Measurements from ENCODE around the gene APOE. TPM values are rescaled to one million over a fixed set of nuclear protein-coding genes. Genes with fewer than 3 reads are reported as not detected.

APOE gene
- total RNA-seq, 1 donor from 2014 or later = 89.0 TPM

DNA sequence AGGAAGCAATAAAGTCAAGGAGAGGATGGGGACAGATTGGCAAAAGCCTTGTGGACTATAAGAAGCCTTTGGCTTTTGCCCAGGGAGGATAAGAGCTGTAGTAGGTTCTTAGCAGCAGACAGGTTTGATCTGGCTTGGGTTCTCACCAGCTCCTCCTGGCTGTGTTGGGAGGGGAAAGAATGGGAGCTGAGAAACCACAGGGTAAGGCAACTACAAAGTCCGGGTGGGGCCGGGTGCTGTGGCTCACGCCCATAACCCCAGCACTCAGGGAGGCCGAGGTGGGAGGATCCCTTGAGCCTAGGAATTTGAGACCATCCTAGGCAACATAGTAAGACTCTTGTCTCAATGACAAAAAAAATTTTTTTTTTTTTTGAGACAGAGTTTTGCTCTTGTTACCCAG, 38.9 kb upstream of the APOE start:
- TF ChIP-seq, protein P1, sequence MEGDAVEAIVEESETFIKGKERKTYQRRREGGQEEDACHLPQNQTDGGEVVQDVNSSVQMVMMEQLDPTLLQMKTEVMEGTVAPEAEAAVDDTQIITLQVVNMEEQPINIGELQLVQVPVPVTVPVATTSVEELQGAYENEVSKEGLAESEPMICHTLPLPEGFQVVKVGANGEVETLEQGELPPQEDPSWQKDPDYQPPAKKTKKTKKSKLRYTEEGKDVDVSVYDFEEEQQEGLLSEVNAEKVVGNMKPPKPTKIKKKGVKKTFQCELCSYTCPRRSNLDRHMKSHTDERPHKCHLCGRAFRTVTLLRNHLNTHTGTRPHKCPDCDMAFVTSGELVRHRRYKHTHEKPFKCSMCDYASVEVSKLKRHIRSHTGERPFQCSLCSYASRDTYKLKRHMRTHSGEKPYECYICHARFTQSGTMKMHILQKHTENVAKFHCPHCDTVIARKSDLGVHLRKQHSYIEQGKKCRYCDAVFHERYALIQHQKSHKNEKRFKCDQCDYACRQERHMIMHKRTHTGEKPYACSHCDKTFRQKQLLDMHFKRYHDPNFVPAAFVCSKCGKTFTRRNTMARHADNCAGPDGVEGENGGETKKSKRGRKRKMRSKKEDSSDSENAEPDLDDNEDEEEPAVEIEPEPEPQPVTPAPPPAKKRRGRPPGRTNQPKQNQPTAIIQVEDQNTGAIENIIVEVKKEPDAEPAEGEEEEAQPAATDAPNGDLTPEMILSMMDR (IDR thresholded peaks at IDR 0.05; ENCODE audit: insufficient read depth, low read length, poor library complexity, severe bottlenecking) = no peak
- Histone ChIP-seq H3K36me3 (ENCODE audit: control insufficient read depth, insufficient read depth, low read length) (peaks cover 2% of the 10 kb centered on the region), H3K4me3 (ENCODE audit: low read depth, low read length) (no peak overlapping the region), H3K27me3 (ENCODE audit: control insufficient read depth, insufficient read depth, low read length) (no peaks in the 10 kb centered on the region)
- no peak for DNase-seq (ENCODE audit: low read depth)

DNA sequence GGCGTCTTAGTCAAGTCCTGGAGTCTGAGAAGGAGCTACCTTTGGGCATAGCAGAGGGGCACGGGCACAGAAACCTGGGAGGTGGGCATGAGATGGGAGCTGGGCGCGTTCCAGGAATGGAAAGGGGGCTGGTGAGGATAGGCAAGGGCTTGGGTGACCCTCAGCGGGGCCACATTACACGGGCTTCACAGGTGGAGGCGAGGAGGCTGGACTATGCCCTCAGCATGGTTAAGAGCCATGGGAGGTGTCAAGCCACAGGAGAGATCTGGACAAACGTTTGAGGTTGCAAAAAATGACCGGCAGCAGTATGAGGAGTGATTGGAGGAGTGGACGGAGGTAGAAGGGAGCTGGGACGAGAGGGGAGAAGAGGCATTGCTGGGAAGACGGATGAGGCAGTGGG, 38.0 kb upstream of the APOE start:
- Histone ChIP-seq H3K27me3 (ENCODE audit: control insufficient read depth, insufficient read depth, low read length) (no peaks in the 10 kb centered on the region), H3K4me3 (ENCODE audit: low read depth, low read length) (no peak overlapping the region), H3K36me3 (ENCODE audit: control insufficient read depth, insufficient read depth, low read length) (peaks cover 2% of the 10 kb centered on the region)
- TF ChIP-seq, protein P1 (IDR thresholded peaks at IDR 0.05; ENCODE audit: insufficient read depth, low read length, poor library complexity, severe bottlenecking) = no peak
- DNase-seq (ENCODE audit: low read depth) = no peak

DNA sequence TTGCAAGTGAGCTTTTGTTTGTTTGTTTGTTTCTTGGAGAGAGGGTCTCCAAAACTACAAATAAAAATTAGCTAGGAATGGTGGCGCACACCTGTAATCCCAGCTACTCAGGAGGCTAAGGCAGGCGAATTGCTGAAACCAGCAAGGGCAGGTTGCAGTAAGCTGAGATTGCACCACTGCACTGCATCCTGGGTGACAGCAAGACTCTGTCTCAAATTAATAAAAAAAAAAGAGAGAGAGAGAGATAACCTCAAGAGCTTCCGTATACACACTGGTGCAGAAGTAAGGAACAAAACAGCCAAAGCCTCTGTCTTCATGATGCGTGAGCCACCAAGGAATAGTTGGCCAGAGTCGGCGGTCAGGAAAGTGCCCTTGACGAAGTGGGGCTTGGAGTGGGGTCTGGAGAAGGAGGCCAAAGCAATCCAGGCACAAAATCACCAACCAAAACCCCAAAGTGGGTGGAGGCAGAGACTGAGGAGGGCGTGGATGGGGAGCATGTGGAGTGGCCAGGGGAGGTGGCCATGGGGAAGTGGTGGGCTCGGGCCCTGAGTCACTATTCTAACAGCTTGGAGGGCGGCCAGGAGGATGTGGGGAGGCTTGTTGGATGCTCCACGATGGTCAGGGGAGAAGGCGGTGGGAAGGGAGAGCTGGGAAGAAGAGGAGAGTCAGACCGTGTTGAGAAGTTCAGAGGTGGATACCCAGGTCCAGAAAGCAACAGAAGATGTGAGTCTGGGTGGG, 35.7 kb upstream of the APOE start:
- peaks cover 10% of the 10 kb centered on the region for H3K36me3 ChIP-seq (ENCODE audit: control insufficient read depth, insufficient read depth, low read length)
- no peak for DNase-seq (ENCODE audit: low read depth)
- TF ChIP-seq, protein P1 (IDR thresholded peaks at IDR 0.05; ENCODE audit: insufficient read depth, low read length, poor library complexity, severe bottlenecking) = no peak

DNA sequence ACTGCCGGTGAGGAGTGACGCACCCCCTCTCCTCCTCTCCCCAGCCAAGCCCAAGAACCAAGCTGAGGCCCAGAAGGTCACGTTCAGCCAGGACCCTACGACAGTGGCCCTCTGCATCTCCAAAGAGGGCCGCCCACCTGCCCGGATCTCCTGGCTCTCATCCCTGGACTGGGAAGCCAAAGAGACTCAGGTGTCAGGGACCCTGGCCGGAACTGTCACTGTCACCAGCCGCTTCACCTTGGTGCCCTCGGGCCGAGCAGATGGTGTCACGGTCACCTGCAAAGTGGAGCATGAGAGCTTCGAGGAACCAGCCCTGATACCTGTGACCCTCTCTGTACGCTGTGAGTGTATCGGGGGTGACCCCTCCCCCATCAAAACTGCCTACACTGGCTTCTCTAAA, 33.8 kb upstream of the APOE start:
- no peaks in the 10 kb centered on the region for H3K27me3 ChIP-seq (ENCODE audit: control insufficient read depth, insufficient read depth, low read length)
- DNase-seq (ENCODE audit: low read depth) = no peak
- no peak overlapping the region for H3K4me3 ChIP-seq (ENCODE audit: low read depth, low read length)
- TF ChIP-seq, protein P1 (IDR thresholded peaks at IDR 0.05; ENCODE audit: insufficient read depth, low read length, poor library complexity, severe bottlenecking) = no peak
- peaks cover 11% of the 10 kb centered on the region for H3K36me3 ChIP-seq (ENCODE audit: control insufficient read depth, insufficient read depth, low read length)

More for the DNA sequence above, 35.7 kb upstream of the APOE start:
- Histone ChIP-seq H3K27me3 (ENCODE audit: control insufficient read depth, insufficient read depth, low read length) (no peaks in the 10 kb centered on the region), H3K4me3 (ENCODE audit: low read depth, low read length) (no peak overlapping the region)

DNA sequence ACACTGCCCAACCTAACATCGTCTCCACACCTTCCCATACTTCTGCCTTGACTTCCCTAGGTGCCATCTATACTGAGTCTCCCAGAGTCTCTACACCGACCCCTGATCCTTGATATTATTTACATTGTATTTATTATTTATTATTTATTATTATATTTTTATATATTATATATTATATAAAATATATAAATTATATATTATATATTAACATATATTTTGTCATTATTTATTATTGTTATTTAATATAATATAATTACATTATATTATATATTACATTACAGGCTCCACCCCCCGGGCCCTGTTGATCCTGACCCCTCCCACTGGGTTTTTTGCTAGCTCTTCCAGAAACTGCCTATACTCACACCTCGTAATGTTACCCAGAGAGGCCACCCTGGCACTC, 32.9 kb upstream of the APOE start:
- no peak for DNase-seq (ENCODE audit: low read depth)
- peaks cover 11% of the 10 kb centered on the region for H3K36me3 ChIP-seq (ENCODE audit: control insufficient read depth, insufficient read depth, low read length)
- TF ChIP-seq, protein P1 (IDR thresholded peaks at IDR 0.05; ENCODE audit: insufficient read depth, low read length, poor library complexity, severe bottlenecking) = no peak

DNA sequence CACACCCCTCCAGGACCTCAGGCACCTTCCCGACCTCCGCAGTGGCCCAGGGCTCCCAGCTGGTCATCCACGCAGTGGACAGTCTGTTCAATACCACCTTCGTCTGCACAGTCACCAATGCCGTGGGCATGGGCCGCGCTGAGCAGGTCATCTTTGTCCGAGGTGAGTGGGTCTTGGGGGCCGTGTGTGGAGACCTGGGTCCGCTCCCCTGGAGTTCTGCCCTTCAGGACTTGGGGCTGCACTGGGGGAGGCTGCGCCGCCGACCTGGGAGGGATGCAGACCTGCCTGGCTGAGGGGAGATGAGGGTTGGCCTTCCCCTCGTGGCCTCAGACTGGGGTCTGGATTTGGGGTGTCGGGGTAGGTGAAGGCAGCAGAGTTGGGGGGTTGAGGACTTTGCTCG, 31.3 kb upstream of the APOE start:
- no peak for DNase-seq (ENCODE audit: low read depth)
- TF ChIP-seq, protein P1 (IDR thresholded peaks at IDR 0.05; ENCODE audit: insufficient read depth, low read length, poor library complexity, severe bottlenecking) = no peak
- Histone ChIP-seq H3K27me3 (ENCODE audit: control insufficient read depth, insufficient read depth, low read length) (no peaks in the 10 kb centered on the region), H3K4me3 (ENCODE audit: low read depth, low read length) (no peak overlapping the region), H3K36me3 (ENCODE audit: control insufficient read depth, insufficient read depth, low read length) (peaks cover 11% of the 10 kb centered on the region)

More for the DNA sequence above, 32.9 kb upstream of the APOE start:
- Histone ChIP-seq H3K27me3 (ENCODE audit: control insufficient read depth, insufficient read depth, low read length) (no peaks in the 10 kb centered on the region), H3K4me3 (ENCODE audit: low read depth, low read length) (no peak overlapping the region)

Measured in kidney epithelial cell (primary cell).